GM19324 (cell line): ENCODE data around the gene DOK4.

Experiments used
- ATAC-seq: cut with Tn5 transposase; IDR thresholded peaks from one replicate; pipeline ENCODE4 v1.9.1; 2021; ENCODE audit warnings: mild to moderate bottlenecking, moderate library complexity; ENCODE audit not compliant: unreplicated experiment, low FRiP score

The DOK4 gene

GRCh38 chr16:57479205-57479975 is 6.9 kb downstream of the DOK4 start:
- ATAC-seq = no peak

GRCh38 chr16:57478396-57479204 is 7.7 kb downstream of the DOK4 start:
- ATAC-seq = no peak

- ATAC-seq = no peak
Observed at GRCh38 chr16:57477531-57478202, 8.6 kb downstream of the DOK4 start.

GRCh38 chr16:57476546-57477410 is 9.5 kb downstream of the DOK4 start:
- ATAC-seq = no peak

- ATAC-seq = peak; percentile 68
Observed at GRCh38 chr16:57475711-57476339, 10.5 kb downstream of the DOK4 start.

- ATAC-seq = no peak
Observed at GRCh38 chr16:57474671-57475661, 11.3 kb downstream of the DOK4 start.

GRCh38 chr16:57473906-57474305 is 12.4 kb downstream of the DOK4 start:
- ATAC-seq = no peak

GRCh38 chr16:57473176-57473840 is 13.0 kb downstream of the DOK4 start:
- ATAC-seq = no peak

GRCh38 chr16:57472665-57473060 is 13.6 kb downstream of the DOK4 start:
- ATAC-seq = no peak

GRCh38 chr16:57471852-57472664 is 14.2 kb downstream of the DOK4 start:
- no peak for ATAC-seq

GRCh38 chr16:57471209-57471608 is 15.1 kb downstream of the DOK4 start:
- no peak for ATAC-seq

- ATAC-seq = no peak
Observed at GRCh38 chr16:57470711-57471110, 15.6 kb downstream of the DOK4 start.

- no peak for ATAC-seq
Observed at GRCh38 chr16:57469917-57470470, 16.3 kb downstream of the DOK4 start.

GRCh38 chr16:57469046-57469445 is 17.2 kb downstream of the DOK4 start:
- no peak for ATAC-seq

- no peak for ATAC-seq
Observed at GRCh38 chr16:57468346-57468745, 17.9 kb downstream of the DOK4 start.

- ATAC-seq = no peak
Observed at GRCh38 chr16:57464523-57464922, 21.8 kb downstream of the DOK4 start.

- ATAC-seq = no peak
Observed at GRCh38 chr16:57462978-57463362, 23.3 kb downstream of the DOK4 start.
